HG02642 (cell line): ENCODE results near the gene TMEM156.
"Not testable (repeated sequence)": the region's sequence is repeated elsewhere in the genome, so short reads cannot be mapped to it uniquely, and the experiment has no call there.

Experiments
- ATAC-seq: cut with Tn5 transposase; IDR thresholded peaks from one replicate; pipeline ENCODE4 v1.9.1; 2021; ENCODE audit warnings: mild to moderate bottlenecking; ENCODE audit not compliant: unreplicated experiment, poor library complexity

TMEM156 gene

GRCh38 chr4:39044364-39044955 is 12.3 kb upstream of the TMEM156 start:
- peak; percentile 80 for ATAC-seq

- no peak for ATAC-seq
Observed at GRCh38 chr4:39043861-39044363, 11.7 kb upstream of the TMEM156 start.

GRCh38 chr4:39043058-39043860 is 11.1 kb upstream of the TMEM156 start:
- no peak for ATAC-seq

- ATAC-seq = no peak
Observed at GRCh38 chr4:39042366-39042765, 10.2 kb upstream of the TMEM156 start.

GRCh38 chr4:39039108-39039507 is 6.9 kb upstream of the TMEM156 start:
- no peak for ATAC-seq

- no peak for ATAC-seq
Observed at GRCh38 chr4:39037941-39038340, 5.7 kb upstream of the TMEM156 start.

GRCh38 chr4:39037491-39037825 is 5.2 kb upstream of the TMEM156 start:
- no peak for ATAC-seq

- ATAC-seq = no peak
Observed at GRCh38 chr4:39036172-39036571, 4.0 kb upstream of the TMEM156 start.

- ATAC-seq = not testable (repeated sequence)
Observed at GRCh38 chr4:39031590-39032020, 604 bp downstream of the TMEM156 start.

GRCh38 chr4:39030725-39031124 is 1.5 kb downstream of the TMEM156 start:
- no peak for ATAC-seq

- ATAC-seq = peak; percentile 47
Observed at GRCh38 chr4:39029752-39030694, 2.2 kb downstream of the TMEM156 start.

- no peak for ATAC-seq
Observed at GRCh38 chr4:39026096-39026495, 6.1 kb downstream of the TMEM156 start.

- no peak for ATAC-seq
Observed at GRCh38 chr4:39025552-39026085, 6.6 kb downstream of the TMEM156 start.

GRCh38 chr4:39024311-39024865 is 7.8 kb downstream of the TMEM156 start:
- ATAC-seq = no peak

- no peak for ATAC-seq
Observed at GRCh38 chr4:39023059-39023458, 9.2 kb downstream of the TMEM156 start.

GRCh38 chr4:39022241-39022640 is 10.0 kb downstream of the TMEM156 start:
- ATAC-seq = no peak

GRCh38 chr4:39021631-39022030 is 10.6 kb downstream of the TMEM156 start:
- ATAC-seq = no peak

- ATAC-seq = no peak
Observed at GRCh38 chr4:39020130-39020529, 12.1 kb downstream of the TMEM156 start.

GRCh38 chr4:39014028-39014427 is 18.2 kb downstream of the TMEM156 start:
- ATAC-seq = no peak

- ATAC-seq = no peak
Observed at GRCh38 chr4:39004758-39005157, 27.5 kb downstream of the TMEM156 start.
